Neural cell (in vitro differentiated cells): ENCODE measurements around the gene PREPL. TPM values are rescaled to one million over a fixed set of nuclear protein-coding genes. Genes with fewer than 3 reads are reported as not detected.

Source experiments
- H2AFZ ChIP-seq: fragments of 200-600, 300-800 bp; sonication (generic), shearing (Covaris generic); 2 replicates; pipeline ENCODE4 v1.6.0; 2014; ENCODE audit warnings: low read depth, mild to moderate bottlenecking, antibody characterized with exemption, low read length, moderate library complexity
- H3F3A ChIP-seq: fragments of 200-600 bp; shearing (Covaris generic); 2 replicates; pipeline ENCODE4 v1.6.1; 2016; ENCODE audit warnings: mild to moderate bottlenecking, moderate library complexity, mixed read lengths, antibody characterized with exemption, low read length; ENCODE audit not compliant: insufficient read depth, poor library complexity, severe bottlenecking
- H3K27ac ChIP-seq: fragments of 200-600, 300-800 bp; sonication (generic), shearing (Covaris generic); 2 replicates; pipeline ENCODE4 v1.5.1; 2014; ENCODE audit warnings: mild to moderate bottlenecking, low read length, moderate library complexity
- H3K27me3 ChIP-seq: fragments of 300-800, 200-600 bp; sonication (generic), shearing (Covaris generic); 2 replicates; pipeline ENCODE4 v1.6.0; 2014; ENCODE audit warnings: mild to moderate bottlenecking, low read depth, low read length, moderate library complexity; ENCODE audit not compliant: insufficient read depth
- H3K36me3 ChIP-seq: fragments of 300-800, 200-600 bp; sonication (generic), shearing (Covaris generic); 2 replicates; pipeline ENCODE4 v1.5.1; 2014; ENCODE audit warnings: mild to moderate bottlenecking, antibody characterized with exemption, low read length, moderate library complexity; ENCODE audit not compliant: insufficient read depth
- H3K4me2 ChIP-seq: fragments of 300-800, 200-600 bp; sonication (generic), shearing (Covaris generic); 2 replicates; pipeline ENCODE4 v1.6.0; 2014; ENCODE audit warnings: mild to moderate bottlenecking, low read length
- H3K4me3 ChIP-seq: fragments of 300-800, 200-600 bp; sonication (generic), shearing (Covaris generic); 2 replicates; pipeline ENCODE4 v1.5.1; 2014; ENCODE audit warnings: mild to moderate bottlenecking, low read length, moderate library complexity
- H3K79me2 ChIP-seq: fragments of 200-600 bp; shearing (Covaris generic); replicated peaks from 2 replicates; pipeline ENCODE4 v1.6.0; 2014; ENCODE audit warnings: mild to moderate bottlenecking, low read length, moderate library complexity; ENCODE audit not compliant: insufficient read depth
- H3K9ac ChIP-seq: fragments of 300-800, 200-600 bp; sonication (generic), shearing (Covaris generic); 2 replicates; pipeline ENCODE4 v1.6.1; 2016; ENCODE audit warnings: mild to moderate bottlenecking, low read length, mixed read lengths
- H3K9me2 ChIP-seq: fragments of 200-600 bp; shearing (Covaris generic); 2 replicates; pipeline ENCODE4 v1.6.1; 2016; ENCODE audit warnings: mild to moderate bottlenecking, low read length, mixed read lengths; ENCODE audit not compliant: insufficient read depth
- H3K9me3 ChIP-seq: fragments of 200-600, 300-800 bp; sonication (generic), shearing (Covaris generic); 2 replicates; pipeline ENCODE4 v1.6.1; 2016; ENCODE audit warnings: mild to moderate bottlenecking, mixed run types, low read length, moderate library complexity, mixed read lengths
- H4K20me1 ChIP-seq: fragments of 200-600 bp; shearing (Covaris generic); 2 replicates; pipeline ENCODE4 v1.6.1; 2016; ENCODE audit warnings: mild to moderate bottlenecking, mixed run types; ENCODE audit not compliant: insufficient read depth
- EP300 ChIP-seq: fragments of 450-650 bp; conservative IDR thresholded peaks from 2 replicates; pipeline ENCODE4 v1.6.1; 2014; ENCODE audit warnings: antibody characterized with exemption, mild to moderate bottlenecking, moderate library complexity; ENCODE audit not compliant: poor library complexity, severe bottlenecking
- EZH2 ChIP-seq: fragments of 200-600, 300-800 bp; shearing (Covaris generic), sonication (generic); IDR thresholded peaks from 2 replicates; pipeline ENCODE4 v1.6.1; 2014; ENCODE audit warnings: antibody characterized with exemption, low read length, borderline replicate concordance, mild to moderate bottlenecking; ENCODE audit not compliant: insufficient read depth, poor library complexity, severe bottlenecking
- MXI1 ChIP-seq: fragments of 450-650 bp; conservative IDR thresholded peaks from 2 replicates; pipeline ENCODE4 v1.6.1; 2014; ENCODE audit warnings: antibody characterized with exemption, mild to moderate bottlenecking; ENCODE audit not compliant: poor library complexity, severe bottlenecking
- POLR2AphosphoS5 ChIP-seq: IDR thresholded peaks from 2 replicates; pipeline ENCODE4 v1.6.1; 2012
- RAD21 ChIP-seq: fragments of 450-650 bp; conservative IDR thresholded peaks from 2 replicates; pipeline ENCODE4 v1.6.1; 2014; ENCODE audit warnings: antibody characterized with exemption, mild to moderate bottlenecking, moderate library complexity
- SMC3 ChIP-seq: fragments of 450-650 bp; conservative IDR thresholded peaks from 2 replicates; pipeline ENCODE4 v1.6.1; 2014; ENCODE audit warnings: antibody characterized with exemption, mild to moderate bottlenecking, moderate library complexity; ENCODE audit not compliant: poor library complexity
- TAF1 ChIP-seq: IDR thresholded peaks from 2 replicates; pipeline ENCODE4 v1.6.1; 2012; ENCODE audit warnings: low read depth
- polyA plus RNA-seq: library from polyadenylated mRNA; depleted of rRNA; stranded (reverse); fragments of >200 nt; gene quantifications from 2 replicates; pipeline ENCODE4 v1.2.3, GENCODE V29; 2014
- TF ChIP-seq, protein P1 (sequence below): fragments of 450-650 bp; IDR thresholded peaks from 2 replicates; pipeline ENCODE4 v1.5.1; 2014; ENCODE audit warnings: antibody characterized with exemption, mild to moderate bottlenecking, moderate library complexity; ENCODE audit not compliant: poor library complexity, severe bottlenecking
- TF ChIP-seq, protein P2 (sequence below): IDR thresholded peaks from 2 replicates; pipeline ENCODE4 v1.6.1; 2012; ENCODE audit warnings: borderline replicate concordance

The PREPL gene
- polyA plus RNA-seq, 1 donor from 2014 or later = 236 TPM

DNA sequence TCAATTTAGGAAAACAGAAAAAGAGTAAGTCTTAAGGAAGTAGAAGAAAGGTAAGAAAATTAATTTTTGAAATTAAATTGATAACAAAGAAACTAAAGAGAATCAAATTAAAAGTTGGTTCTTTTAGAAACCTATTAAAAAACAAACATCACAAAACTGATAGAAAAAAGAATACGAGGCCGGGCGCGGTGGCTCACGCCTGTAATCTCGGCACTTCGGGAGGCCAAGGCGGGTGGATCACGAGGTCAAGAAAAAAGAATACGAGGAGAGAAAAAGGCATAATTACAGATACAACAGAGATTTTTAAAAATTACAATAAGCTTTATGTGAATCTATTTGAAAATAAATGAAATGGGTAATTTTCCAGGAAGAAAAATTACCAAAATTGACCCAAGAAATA, 11.8 kb downstream of the PREPL start:
- Histone ChIP-seq H3K36me3 (no peaks in the 10 kb centered on the region), H2AFZ (no peak overlapping the region), H4K20me1 (no peaks in the 10 kb centered on the region), H3K79me2 (peaks cover 15% of the 10 kb centered on the region), H3K9me2 (no peaks in the 10 kb centered on the region), H3K4me2 (no peak overlapping the region), H3K9me3 (no peaks in the 10 kb centered on the region), H3K27me3 (no peaks in the 10 kb centered on the region), H3K27ac (no peak overlapping the region), H3F3A (no peaks in the 10 kb centered on the region), H3K9ac (no peak overlapping the region), H3K4me3 (no peak overlapping the region)
- TF ChIP-seq, protein P1, sequence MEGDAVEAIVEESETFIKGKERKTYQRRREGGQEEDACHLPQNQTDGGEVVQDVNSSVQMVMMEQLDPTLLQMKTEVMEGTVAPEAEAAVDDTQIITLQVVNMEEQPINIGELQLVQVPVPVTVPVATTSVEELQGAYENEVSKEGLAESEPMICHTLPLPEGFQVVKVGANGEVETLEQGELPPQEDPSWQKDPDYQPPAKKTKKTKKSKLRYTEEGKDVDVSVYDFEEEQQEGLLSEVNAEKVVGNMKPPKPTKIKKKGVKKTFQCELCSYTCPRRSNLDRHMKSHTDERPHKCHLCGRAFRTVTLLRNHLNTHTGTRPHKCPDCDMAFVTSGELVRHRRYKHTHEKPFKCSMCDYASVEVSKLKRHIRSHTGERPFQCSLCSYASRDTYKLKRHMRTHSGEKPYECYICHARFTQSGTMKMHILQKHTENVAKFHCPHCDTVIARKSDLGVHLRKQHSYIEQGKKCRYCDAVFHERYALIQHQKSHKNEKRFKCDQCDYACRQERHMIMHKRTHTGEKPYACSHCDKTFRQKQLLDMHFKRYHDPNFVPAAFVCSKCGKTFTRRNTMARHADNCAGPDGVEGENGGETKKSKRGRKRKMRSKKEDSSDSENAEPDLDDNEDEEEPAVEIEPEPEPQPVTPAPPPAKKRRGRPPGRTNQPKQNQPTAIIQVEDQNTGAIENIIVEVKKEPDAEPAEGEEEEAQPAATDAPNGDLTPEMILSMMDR = no peak
- TF ChIP-seq MXI1 = no peak
- no peak for TF ChIP-seq EZH2
- TF ChIP-seq RAD21 = no peak
- no peak for TF ChIP-seq TAF1
- TF ChIP-seq, protein P2, sequence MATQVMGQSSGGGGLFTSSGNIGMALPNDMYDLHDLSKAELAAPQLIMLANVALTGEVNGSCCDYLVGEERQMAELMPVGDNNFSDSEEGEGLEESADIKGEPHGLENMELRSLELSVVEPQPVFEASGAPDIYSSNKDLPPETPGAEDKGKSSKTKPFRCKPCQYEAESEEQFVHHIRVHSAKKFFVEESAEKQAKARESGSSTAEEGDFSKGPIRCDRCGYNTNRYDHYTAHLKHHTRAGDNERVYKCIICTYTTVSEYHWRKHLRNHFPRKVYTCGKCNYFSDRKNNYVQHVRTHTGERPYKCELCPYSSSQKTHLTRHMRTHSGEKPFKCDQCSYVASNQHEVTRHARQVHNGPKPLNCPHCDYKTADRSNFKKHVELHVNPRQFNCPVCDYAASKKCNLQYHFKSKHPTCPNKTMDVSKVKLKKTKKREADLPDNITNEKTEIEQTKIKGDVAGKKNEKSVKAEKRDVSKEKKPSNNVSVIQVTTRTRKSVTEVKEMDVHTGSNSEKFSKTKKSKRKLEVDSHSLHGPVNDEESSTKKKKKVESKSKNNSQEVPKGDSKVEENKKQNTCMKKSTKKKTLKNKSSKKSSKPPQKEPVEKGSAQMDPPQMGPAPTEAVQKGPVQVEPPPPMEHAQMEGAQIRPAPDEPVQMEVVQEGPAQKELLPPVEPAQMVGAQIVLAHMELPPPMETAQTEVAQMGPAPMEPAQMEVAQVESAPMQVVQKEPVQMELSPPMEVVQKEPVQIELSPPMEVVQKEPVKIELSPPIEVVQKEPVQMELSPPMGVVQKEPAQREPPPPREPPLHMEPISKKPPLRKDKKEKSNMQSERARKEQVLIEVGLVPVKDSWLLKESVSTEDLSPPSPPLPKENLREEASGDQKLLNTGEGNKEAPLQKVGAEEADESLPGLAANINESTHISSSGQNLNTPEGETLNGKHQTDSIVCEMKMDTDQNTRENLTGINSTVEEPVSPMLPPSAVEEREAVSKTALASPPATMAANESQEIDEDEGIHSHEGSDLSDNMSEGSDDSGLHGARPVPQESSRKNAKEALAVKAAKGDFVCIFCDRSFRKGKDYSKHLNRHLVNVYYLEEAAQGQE = no peak
- TF ChIP-seq POLR2AphosphoS5 = no peak
- no peak for TF ChIP-seq EP300
- TF ChIP-seq SMC3 = no peak

DNA sequence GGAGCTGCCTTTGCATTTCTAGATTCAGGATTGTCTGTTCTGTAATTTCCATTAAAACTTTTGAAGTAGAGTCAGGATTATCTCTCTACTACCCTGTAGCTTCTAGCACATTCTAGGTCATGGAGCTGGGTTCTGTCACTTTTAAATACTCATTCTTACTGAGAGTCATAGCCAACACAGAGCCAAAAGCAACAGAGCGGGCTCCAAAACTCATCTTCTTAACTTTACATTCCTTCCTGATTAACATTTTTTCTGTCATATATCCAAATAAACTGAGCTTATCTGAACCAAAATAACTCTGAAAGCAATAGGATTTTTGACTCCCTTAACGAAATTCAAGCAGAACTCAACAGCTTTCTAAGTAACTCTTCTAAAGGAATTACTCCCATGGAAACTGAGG, 12.9 kb downstream of the PREPL start:
- no peak for TF ChIP-seq TAF1
- no peak for TF ChIP-seq EZH2
- H3K27ac ChIP-seq = no peak overlapping the region
- no peaks in the 10 kb centered on the region for H3K9me2 ChIP-seq
- no peaks in the 10 kb centered on the region for H4K20me1 ChIP-seq
- H2AFZ ChIP-seq = no peak overlapping the region
- no peaks in the 10 kb centered on the region for H3K36me3 ChIP-seq
- H3K4me2 ChIP-seq = no peak overlapping the region
- peaks cover 15% of the 10 kb centered on the region for H3K79me2 ChIP-seq
- H3K9ac ChIP-seq = no peak overlapping the region
- no peaks in the 10 kb centered on the region for H3K9me3 ChIP-seq
- no peaks in the 10 kb centered on the region for H3F3A ChIP-seq
- H3K4me3 ChIP-seq = no peak overlapping the region
- no peaks in the 10 kb centered on the region for H3K27me3 ChIP-seq

DNA sequence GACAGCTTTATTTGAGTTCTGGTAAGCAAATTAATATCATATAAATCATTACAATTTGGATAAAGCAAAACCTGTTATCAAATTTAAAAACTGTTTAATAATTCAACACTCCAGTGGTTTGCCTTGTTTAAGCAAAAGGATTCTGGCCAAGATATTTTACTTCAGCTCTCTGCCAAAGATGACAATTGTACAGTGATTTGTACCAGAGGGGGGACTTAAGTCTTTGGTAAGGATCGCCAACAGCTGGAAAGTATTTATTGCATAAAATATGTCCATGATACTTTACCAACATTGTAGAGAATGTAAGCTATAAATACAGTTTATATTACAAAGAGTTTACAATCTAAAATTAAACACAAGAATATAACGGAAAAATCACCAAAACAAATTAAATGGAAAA, 13.8 kb downstream of the PREPL start:
- Histone ChIP-seq H3K9me3 (no peaks in the 10 kb centered on the region), H3K9me2 (no peaks in the 10 kb centered on the region), H3F3A (no peaks in the 10 kb centered on the region), H3K36me3 (peaks cover 2% of the 10 kb centered on the region), H3K4me3 (no peak overlapping the region), H3K79me2 (peaks cover 10% of the 10 kb centered on the region), H3K4me2 (no peak overlapping the region), H3K27me3 (no peaks in the 10 kb centered on the region), H3K9ac (no peak overlapping the region), H4K20me1 (no peaks in the 10 kb centered on the region), H2AFZ (no peak overlapping the region), H3K27ac (no peak overlapping the region)
- no peak for TF ChIP-seq EP300
- TF ChIP-seq SMC3 = no peak
- no peak for TF ChIP-seq TAF1
- no peak for TF ChIP-seq RAD21
- TF ChIP-seq EZH2 = no peak
- TF ChIP-seq, protein P2 = no peak
- TF ChIP-seq, protein P1 = no peak
- TF ChIP-seq POLR2AphosphoS5 = no peak
- no peak for TF ChIP-seq MXI1
